DMS 273 (cell line): ENCODE data around the gene NPRL2.

Experiments used
- DNase-seq: peaks from one replicate; lab custom pipeline; 2025; ENCODE audit not compliant: unreplicated experiment; lab: John Stamatoyannopoulos, UW

Gene NPRL2

DNA sequence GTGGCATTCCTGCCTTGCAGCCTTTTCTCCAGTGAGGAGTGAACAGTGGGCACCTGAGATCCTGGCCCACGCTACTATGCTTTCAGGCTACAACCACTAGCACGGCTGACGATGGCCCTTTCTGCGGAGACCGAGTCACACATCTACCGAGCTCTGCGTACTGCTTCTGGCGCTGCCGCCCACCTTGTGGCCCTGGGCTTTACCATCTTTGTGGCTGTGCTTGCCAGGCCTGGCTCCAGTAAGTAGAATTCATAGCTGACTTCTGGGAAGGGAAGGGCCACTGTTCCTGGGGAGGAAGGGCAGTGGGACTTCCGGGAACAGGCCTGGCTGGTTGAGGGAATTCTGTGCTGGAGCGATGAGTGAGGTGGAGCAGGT lies 735 bp upstream of the NPRL2 start:
- DNase-seq, result no peak

GRCh38 chr3:50350213-50350526 lies 405 bp downstream of the NPRL2 start:
- DNase-seq, result no peak

DNA sequence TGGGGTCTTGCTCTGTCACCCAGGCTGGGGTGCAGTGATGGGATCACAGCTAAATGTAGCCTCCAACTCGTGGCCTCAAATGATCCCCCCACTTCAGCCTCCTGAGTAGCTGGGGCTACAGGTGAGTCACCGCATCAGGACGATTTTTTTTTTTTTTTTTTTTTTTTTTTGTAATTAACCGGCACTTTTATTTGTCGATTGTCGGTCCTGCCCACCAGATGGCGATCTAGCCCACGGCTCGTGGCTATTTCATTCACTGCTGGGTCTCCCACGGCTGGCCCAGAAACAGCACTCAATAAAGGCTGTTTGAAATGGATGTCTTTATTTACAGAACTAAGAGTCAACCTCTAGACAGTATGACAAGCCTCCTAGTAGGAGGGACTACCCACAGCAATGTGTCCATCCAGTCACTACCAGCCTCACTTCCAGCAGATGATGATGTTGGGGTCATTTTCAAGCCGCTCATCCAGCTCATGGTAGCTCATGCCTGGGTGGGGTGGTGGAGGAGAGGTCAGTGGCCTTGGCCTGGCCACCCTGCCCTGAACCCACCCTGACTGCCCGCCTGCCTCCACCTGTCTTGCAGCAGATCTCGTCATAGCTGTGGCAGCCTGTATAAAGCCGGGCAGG lies 3.3 kb downstream of the NPRL2 start:
- peak; percentile 81 for DNase-seq

DNA sequence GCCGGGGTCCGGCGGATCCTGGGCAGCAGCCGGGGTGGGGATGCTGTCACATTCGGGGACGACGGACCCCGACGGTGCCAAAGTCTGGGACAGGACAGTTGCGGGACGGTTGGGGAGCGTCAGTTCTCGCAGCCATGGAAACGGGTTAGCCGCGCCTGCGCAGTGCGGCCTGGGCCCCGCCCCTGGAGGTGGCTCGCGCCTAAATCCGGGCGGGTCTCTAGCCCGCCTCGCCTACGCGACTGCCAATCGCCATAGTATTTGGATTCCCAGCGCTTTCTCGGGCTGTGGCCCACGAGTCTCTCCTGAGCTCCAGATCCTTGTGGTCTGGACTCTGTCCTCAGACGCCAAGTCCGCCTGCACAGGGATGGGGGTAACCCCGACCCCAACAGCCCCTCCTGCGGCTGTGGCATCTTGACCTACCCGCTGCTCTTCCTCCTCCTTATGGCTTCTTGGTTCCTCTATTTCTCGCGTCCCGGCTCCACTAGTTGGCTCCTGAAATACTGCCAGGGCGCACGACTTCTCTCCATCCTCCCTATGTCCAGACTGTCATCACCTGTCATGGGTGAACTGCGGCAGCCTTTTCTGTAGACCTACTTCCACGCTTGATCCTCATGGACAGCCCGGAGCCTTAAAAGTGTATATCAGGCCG lies 4.9 kb downstream of the NPRL2 start, which contains the start of gene ZMYND10:
TSS of gene ZMYND10 (minus strand) at position 147 of the 649 bp plus-strand sequence. CDS start 153 bp downstream, outside the sequence.
- DNase-seq, result peak; percentile 87

GRCh38 chr3:50345008-50345407 lies 5.6 kb downstream of the NPRL2 start:
- no peak for DNase-seq

DNA sequence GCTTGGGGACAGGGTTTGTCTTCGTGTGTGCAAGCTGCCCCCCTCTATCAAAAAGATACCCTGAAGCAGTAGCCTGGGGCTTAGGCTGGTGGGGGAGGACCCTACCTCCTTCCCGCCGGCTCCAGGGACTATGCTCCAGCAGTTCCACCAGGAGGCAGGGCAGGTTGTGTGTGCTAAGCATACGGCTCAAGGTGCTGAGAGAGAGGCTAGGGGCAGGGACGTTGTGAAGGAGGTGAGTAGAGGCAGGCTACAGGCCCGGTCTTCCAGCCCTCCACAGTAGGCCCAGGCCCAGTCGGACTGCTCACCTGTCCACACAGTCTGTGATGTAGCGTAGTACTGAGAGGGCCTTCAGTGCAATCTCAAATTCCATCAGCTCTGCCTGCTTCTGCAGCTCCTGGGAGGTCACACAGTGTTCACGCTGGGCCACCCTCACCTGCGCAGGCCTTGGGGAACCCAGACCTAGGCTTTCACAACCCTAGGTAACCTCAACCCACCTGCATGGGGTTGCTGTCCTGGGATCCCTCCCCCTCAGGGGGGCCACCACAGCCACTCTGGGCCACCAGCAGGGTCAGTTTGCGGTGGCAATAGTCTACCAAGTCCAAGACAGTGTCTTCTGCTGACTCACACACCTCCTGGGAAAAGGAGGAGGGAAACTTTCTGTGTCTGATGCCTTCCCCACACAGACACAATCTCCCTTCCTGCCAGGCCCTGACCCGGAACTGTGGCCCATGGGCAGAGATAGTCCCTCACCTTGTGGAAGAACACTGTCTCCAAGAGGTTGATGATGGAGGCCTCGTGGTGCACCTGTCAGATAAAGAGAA lies 7.6 kb downstream of the NPRL2 start:
- peak; percentile 28 for DNase-seq

GRCh38 chr3:50341996-50342650 lies 8.5 kb downstream of the NPRL2 start:
- DNase-seq, result no peak

DNA sequence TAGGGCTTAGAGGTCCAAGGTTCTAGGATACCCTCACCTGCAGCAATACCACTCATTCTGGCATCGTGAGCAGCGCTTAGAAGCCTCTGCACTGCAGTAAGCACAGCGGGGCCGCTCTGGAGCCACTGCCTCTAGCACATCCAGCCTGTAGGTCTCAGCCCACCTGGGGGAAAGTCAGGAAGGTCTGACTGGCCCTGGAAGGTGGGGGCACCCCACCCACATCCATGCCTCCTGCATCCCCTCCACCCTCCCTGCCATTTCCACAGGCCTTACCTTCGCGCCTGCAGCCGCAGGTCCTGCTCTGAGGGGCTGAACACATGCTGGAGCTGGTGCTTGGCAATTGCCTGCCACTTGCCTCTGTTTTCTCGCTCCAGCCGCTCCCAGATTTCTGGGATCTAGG lies 9.0 kb downstream of the NPRL2 start:
- DNase-seq, result no peak

GRCh38 chr3:50340448-50341329 lies 9.9 kb downstream of the NPRL2 start, which contains the start of gene RASSF1:
TSS of gene RASSF1 (minus strand) at chr3:50340836. CDS start at chr3:50340805, 31 bp downstream.
- no peak for DNase-seq

- no peak for DNase-seq
Measured at GRCh38 chr3:50340147-50340447, 10.5 kb downstream of the NPRL2 start.

DNA sequence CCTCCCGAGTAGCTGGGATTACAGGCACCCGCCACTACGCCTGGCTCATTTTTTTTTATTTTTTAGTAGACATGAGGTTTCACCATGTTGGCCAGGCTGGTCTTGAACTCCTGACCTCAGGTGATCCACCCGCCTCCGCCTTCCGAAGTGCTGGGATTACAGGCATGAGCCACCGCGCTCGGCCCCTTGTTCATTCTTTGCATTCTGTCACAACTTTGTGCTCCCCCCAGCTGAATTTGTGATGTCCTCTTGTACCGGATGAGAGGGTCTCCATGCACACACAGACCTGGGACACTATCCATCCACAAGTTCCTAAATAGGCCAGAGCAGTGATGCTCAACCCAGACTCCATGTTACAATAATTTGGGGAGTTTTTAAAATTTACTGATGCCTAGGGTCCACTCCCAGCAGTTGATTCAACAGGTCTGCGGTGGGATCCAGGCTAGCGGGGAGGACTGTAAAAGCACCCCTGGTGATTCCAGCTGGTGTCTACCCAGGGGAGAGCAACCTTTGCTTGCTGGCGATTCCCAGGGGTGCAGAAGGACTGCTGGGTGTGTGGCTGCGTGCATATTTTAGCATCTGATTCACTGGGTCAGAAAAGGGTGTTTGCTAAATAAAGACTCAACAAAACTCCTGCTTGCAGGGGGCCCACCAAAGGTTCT lies 11.0 kb downstream of the NPRL2 start:
- DNase-seq, result no peak

- DNase-seq, result no peak
Measured at GRCh38 chr3:50338965-50339364, 11.6 kb downstream of the NPRL2 start.

GRCh38 chr3:50337175-50337861 lies 13.3 kb downstream of the NPRL2 start:
- peak; percentile 98 for DNase-seq

DNA sequence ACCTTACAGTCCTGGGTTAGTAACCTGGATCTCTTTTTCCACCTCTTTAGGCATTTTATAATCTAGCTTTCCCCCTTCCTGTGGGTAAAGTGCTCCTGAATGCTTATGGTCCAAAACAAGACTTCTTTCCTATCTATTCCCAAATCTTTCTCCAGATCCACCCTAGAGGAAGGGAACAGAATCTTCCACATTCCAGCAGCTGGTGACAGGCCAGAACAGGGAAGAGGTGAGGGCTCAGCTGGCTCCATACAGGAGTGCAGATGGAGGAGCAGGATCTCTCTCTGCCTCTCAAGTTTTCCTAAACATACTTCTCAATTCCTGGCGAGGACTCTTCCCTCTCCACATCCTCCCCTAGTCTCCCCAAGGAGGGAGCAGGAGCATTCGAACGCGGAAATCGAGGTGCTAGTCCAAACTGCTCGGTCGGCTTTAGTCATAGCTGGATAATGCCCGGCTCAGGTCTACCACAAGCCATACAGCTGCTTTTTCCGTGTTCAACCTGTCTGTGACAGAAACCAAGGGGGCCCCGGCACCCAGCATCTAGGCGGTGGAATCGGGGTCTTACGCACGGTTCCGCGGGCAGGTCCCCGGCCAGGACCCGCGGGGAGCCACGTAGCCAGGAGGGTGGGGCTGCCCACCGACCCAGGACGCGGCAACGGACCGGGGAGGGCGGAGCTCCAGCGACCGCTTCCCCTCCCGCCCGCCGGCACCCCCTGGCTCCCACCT lies 14.0 kb downstream of the NPRL2 start:
- peak; percentile 50 for DNase-seq

GRCh38 chr3:50334339-50335075 lies 16.1 kb downstream of the NPRL2 start:
- no peak for DNase-seq

DNA sequence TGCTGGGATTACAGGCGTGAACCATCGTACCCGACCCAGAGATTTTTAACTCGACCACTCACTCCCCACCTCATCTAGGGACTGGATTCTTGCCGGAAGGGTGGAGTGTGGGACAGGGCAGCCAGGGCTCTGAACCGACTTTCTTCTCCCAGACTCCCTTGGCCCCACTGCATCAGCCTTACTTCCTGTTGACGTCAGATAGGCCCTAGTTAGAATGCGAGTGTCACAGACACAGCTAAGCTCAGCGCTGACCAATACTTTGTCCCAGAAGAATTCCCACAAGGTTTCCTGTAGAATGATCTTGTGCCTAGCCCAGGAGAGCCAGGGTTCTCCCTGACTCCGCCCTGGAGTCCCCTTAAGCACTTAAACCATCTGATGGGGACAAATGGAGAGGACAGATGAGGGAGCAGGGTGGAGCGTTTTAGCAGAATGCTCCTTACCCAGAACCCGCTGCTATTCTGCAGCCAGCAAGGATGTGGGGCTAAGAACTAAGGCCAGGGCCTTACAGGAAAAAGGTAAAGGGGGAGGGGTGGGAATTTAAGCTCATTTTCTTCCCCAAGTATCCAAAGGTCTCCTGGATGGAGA lies 16.7 kb downstream of the NPRL2 start:
- DNase-seq, result no peak

GRCh38 chr3:50331364-50331907 lies 19.1 kb downstream of the NPRL2 start:
- no peak for DNase-seq

- no peak for DNase-seq
Measured at GRCh38 chr3:50330330-50330729, 20.2 kb downstream of the NPRL2 start.
